ENCODE data around the gene ITPA. TPM values are rescaled to one million over a fixed set of nuclear protein-coding genes. Genes with fewer than 3 reads are reported as not detected.
A peak's percentile ranks its signal among the peaks of the same experiment; 100 is the strongest.

ITPA gene
- total RNA-seq, 2 donors from 2014 or later: 43.9 to 48.0 TPM

DNA sequence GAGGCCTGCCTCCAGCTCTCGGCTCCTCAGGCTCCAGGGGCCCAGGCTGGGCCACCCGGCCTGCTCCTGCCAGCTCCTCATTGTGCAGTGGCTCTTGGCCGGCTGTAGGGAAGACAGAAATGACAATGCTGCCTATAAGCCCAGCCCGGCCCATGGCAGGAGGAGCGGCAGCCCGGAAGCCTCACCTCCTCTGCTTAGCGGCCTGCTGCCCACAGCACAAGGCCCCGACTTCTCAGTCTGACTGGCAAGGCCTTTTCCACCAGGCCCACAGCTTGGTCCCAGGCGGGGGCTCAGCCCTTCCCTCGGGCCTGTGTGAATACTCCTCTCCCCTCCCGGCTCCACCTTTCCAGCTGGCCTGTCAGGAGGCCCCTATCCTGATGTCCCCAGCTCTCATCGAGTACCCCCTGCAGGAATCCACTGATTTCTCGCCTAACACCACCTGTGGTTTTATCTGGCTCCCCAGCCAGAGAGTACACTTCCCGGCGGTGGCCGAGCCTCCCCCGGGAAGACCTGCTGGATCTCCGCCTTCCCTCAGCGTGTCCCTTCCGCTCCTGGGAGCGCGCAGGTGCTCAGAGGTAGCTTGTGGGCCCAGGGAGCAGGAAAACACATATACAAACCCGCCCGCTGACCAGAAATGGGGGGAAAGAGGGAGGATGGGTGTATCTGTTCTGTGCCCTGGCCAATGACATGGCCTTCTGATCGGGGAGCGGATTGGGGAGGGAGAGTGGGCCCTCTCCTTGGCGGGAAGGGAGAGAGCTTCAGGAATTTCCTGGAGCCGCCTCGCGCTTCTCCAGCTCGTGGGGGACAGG, 5.8 kb upstream of the ITPA start:
- peaks cover 9 to 12% of the 10 kb centered on the region in 2 donors for H3K36me3 ChIP-seq
- no peak for DNase-seq (ENCODE audit: low spot score)
- H3K27ac ChIP-seq: peak overlapping the region; percentile 78 to 90
- no peaks in the 10 kb centered on the region for H3K27me3 ChIP-seq (replicated peaks; ENCODE audit: insufficient read depth)
- 5% methylated on average over 31 of the region's 31 CpGs for WGBS
- H3K4me1 ChIP-seq (replicated peaks): peaks cover 10% of the 10 kb centered on the region
- no peaks in the 10 kb centered on the region for H3K9me3 ChIP-seq
- no peak for TF ChIP-seq POLR2A (IDR thresholded peaks at IDR 0.05)
- TF ChIP-seq, protein P1, sequence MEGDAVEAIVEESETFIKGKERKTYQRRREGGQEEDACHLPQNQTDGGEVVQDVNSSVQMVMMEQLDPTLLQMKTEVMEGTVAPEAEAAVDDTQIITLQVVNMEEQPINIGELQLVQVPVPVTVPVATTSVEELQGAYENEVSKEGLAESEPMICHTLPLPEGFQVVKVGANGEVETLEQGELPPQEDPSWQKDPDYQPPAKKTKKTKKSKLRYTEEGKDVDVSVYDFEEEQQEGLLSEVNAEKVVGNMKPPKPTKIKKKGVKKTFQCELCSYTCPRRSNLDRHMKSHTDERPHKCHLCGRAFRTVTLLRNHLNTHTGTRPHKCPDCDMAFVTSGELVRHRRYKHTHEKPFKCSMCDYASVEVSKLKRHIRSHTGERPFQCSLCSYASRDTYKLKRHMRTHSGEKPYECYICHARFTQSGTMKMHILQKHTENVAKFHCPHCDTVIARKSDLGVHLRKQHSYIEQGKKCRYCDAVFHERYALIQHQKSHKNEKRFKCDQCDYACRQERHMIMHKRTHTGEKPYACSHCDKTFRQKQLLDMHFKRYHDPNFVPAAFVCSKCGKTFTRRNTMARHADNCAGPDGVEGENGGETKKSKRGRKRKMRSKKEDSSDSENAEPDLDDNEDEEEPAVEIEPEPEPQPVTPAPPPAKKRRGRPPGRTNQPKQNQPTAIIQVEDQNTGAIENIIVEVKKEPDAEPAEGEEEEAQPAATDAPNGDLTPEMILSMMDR (IDR thresholded peaks at IDR 0.05): no peak
- TF ChIP-seq POLR2AphosphoS5 (IDR thresholded peaks at IDR 0.05): no peak
- intact Hi-C loops (cut with DNase I): no loop called here
- peak overlapping the region; percentile 70 to 78 for H3K4me3 ChIP-seq

DNA sequence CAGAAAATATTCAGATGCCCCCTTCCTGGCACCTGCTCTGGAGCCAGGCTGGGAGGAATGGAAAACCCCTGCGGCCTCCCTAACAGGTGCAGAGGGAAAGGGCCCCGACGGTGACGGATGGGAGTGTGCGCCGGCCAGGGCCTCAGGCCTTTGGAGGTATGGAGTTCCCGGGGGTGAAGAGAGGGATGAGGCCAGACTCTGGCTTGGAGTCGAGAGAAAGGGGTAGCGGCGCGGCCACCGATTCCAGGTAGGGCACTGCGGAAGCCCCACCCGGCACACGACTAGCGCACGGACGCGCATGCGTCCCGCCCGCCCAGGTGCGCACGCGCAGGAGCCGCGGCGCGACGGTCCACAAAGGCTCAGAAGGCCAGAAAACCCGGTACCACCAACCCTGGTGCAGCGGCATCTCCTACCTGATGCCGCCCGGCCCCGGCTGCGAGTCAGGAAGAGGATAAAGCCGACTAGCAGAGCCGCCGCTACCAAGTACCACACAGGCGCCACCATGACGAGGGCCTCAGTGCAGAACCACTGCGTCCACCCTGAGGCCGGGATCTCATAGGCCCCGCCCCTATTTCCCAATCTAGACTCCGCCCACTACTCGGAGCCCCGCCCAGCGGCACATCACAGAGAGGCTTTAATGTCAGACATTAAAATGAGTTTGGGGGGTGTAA, 5.0 kb upstream of the ITPA start, which contains the start of gene DDRGK1:
Gene DDRGK1, minus strand, starts transcription at position 559 of the 671 bp plus-strand sequence. Its CDS starts 55 bp downstream, at position 504.
- peak; percentile 85 for DNase-seq (ENCODE audit: low spot score)
- H3K27ac ChIP-seq: peak within 1 kb of the TSS; percentile 78 to 90
- H3K9me3 ChIP-seq: no peaks in the 10 kb centered on the region
- TF ChIP-seq, protein P1 (IDR thresholded peaks at IDR 0.05): no peak
- peak; percentile 92 for TF ChIP-seq POLR2AphosphoS5 (IDR thresholded peaks at IDR 0.05)
- peak; percentile 67 for TF ChIP-seq POLR2A (IDR thresholded peaks at IDR 0.05)
- no peaks in the 10 kb centered on the region for H3K27me3 ChIP-seq (replicated peaks; ENCODE audit: insufficient read depth)
- under 1% methylated on average over 44 of the region's 48 CpGs for WGBS
- peaks cover 10% of the 10 kb centered on the region for H3K4me1 ChIP-seq (replicated peaks)
- H3K36me3 ChIP-seq: peaks cover 9 to 11% of the 10 kb centered on the region in 2 donors
- peak within 1 kb of the TSS; percentile 70 to 78 for H3K4me3 ChIP-seq
- intact Hi-C loops (cut with DNase I): no loop called here

DNA sequence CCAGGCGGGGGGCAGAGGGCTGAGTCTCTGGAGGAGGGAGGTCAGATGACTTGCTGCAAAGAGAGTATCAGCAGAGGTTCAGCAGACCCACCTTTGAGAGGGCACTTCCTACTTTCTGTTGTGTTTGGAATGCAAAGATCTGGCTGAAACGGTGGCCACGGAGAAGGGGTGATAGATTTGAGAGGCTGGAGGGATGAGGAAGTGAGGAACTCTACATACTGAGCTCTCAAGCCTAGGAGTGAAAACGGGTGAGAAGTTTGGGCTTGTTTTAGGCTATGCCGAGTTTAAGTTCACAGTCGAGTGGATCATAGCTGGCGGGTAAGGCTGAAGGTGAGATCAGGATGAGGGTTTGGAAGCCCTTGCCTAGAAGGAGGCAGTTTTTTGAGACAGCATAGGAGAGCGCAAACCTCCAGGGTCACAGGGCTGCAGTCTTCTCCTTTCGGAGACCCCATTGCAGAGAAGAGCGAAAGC, 477 bp upstream of the ITPA start:
- intact Hi-C loops (cut with DNase I): no loop called here
- Histone ChIP-seq H3K27ac (peak overlapping the region; percentile 64 to 81), H3K9me3 (no peaks in the 10 kb centered on the region), H3K27me3 (replicated peaks; ENCODE audit: insufficient read depth) (no peaks in the 10 kb centered on the region), H3K4me1 (replicated peaks) (peaks cover 5% of the 10 kb centered on the region), H3K4me3 (peak overlapping the region; percentile 84 to 85), H3K36me3 (no peaks in the 10 kb centered on the region)
- WGBS: 2% methylated on average over 10 of the region's 10 CpGs
- no peak for DNase-seq (ENCODE audit: low spot score)
- TF ChIP-seq POLR2AphosphoS5 (IDR thresholded peaks at IDR 0.05): no peak
- TF ChIP-seq, protein P1 (IDR thresholded peaks at IDR 0.05): no peak
- TF ChIP-seq POLR2A (IDR thresholded peaks at IDR 0.05): no peak

DNA sequence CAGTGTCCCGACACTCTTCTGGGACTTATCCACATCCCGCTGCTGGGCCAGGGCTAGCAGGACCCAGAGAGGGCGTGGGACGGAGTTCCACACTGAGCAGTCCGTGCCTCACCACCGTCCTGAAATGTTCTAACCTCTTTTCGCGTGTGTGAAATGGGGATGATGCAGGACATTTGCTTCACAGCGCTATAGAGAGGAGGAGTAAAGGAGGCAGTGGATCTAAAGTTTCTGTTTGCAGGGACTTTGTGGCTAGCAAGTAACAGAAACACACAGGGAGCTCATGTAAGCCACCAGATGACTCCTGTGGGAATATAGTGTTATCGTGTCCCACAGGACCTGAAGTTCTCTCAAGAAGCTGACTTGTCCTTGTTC, 634 bp downstream of the ITPA start:
- H3K4me1 ChIP-seq (replicated peaks): peaks cover 5% of the 10 kb centered on the region
- H3K27ac ChIP-seq: peak overlapping the region in 1 of 2 donors; percentile 81
- H3K36me3 ChIP-seq: no peaks in the 10 kb centered on the region
- WGBS: 4% methylated on average over 9 of the region's 10 CpGs
- TF ChIP-seq, protein P1 (IDR thresholded peaks at IDR 0.05): no peak
- TF ChIP-seq POLR2AphosphoS5 (IDR thresholded peaks at IDR 0.05) (no peak), POLR2A (IDR thresholded peaks at IDR 0.05) (no peak)
- H3K27me3 ChIP-seq (replicated peaks; ENCODE audit: insufficient read depth): no peaks in the 10 kb centered on the region
- peak overlapping the region; percentile 84 to 85 for H3K4me3 ChIP-seq
- no peaks in the 10 kb centered on the region for H3K9me3 ChIP-seq
- intact Hi-C loops (cut with DNase I): loop anchor here (10.0 kb wide), 1 partner anchor 105 kb away; no protein-coding TSS in a partner anchor
- DNase-seq (ENCODE audit: low spot score): no peak
